HepG2 (cell line): ENCODE data around the gene SOST. TPM values are rescaled to one million over a fixed set of nuclear protein-coding genes. Genes with fewer than 3 reads are reported as not detected.

Source experiments
- ATAC-seq: fragments of 200-7000 bp; cut with Tn5 transposase; 3 replicates; pipeline ENCODE4 v1.9.1; 2020; ENCODE audit warnings: mild to moderate bottlenecking, moderate library complexity
- BruUV-seq: library from RNA; stranded (reverse); fragments of 400-500 nt; replicated peaks from 2 replicates; lab custom pipeline; 2021; lab: Mats Ljungman, UMichigan
- CTCF ChIA-PET: fragments of 300-600 bp; formaldehyde crosslinking; extraction: SDS; loops from one replicate; lab custom pipeline; 2021; ENCODE audit warnings: low total read pairs, inconsistent platforms, low intra/inter-chr PET ratio; lab: Yijun Ruan, JAX
- POLR2A ChIA-PET: fragments of 350-600 bp; sonication (Branson Sonifier 250); formaldehyde crosslinking; loops from one replicate; lab custom pipeline; 2020; ENCODE audit warnings: antibody characterized with exemption, inconsistent platforms; lab: Yijun Ruan, JAX
- DNase-seq: peaks from one replicate; pipeline ENCODE4 v3.0.0-alpha.2; 2015; ENCODE audit warnings: low spot score
- FAIRE-seq: peaks from 3 replicates; lab custom pipeline; 2011; peaks lifted over from hg19 to GRCh38; lab: Jason Lieb, UNC
- H2AFZ ChIP-seq: one replicate; pipeline ENCODE4 v1.6.1; 2011; ENCODE audit warnings: low read length, inconsistent platforms
- H3K27ac ChIP-seq: fragments of 300-600 bp; 3 replicates; pipeline ENCODE4 v1.8.0; 2011; ENCODE audit warnings: mixed run types, mild to moderate bottlenecking, mixed read lengths, low read length, inconsistent platforms; ENCODE audit not compliant: insufficient read depth; ENCODE audit errors: extremely low read length
- H3K27me3 ChIP-seq, 2 experiments: fragments of 200-600 bp in 1 of 2; 2 replicates in 1 of 2; 3 replicates in 1 of 2; pipeline versions ENCODE4 v1.6.0 to v1.8.0; 2011; ENCODE audit warnings: low read length in 2 of 2, mild to moderate bottlenecking in 2 of 2, moderate library complexity in 2 of 2, inconsistent platforms in 1 of 2; ENCODE audit not compliant: insufficient read depth in 2 of 2, control insufficient read depth in 1 of 2
- H3K36me3 ChIP-seq, 2 experiments: fragments of 200-600 bp in 1 of 2; replicated peaks in 1 of 2; 2 replicates in 1 of 2; 3 replicates in 1 of 2; pipeline versions ENCODE4 v1.5.1 to v1.8.0; 2011; ENCODE audit warnings: low read length in 2 of 2, inconsistent platforms in 1 of 2; ENCODE audit not compliant: insufficient read depth in 2 of 2, control insufficient read depth in 1 of 2
- H3K4me1 ChIP-seq: 2 replicates; pipeline ENCODE4 v1.5.1; 2012; ENCODE audit warnings: low read length, inconsistent platforms; ENCODE audit not compliant: insufficient read depth
- H3K4me2 ChIP-seq: 2 replicates; pipeline ENCODE4 v1.6.0; 2011; ENCODE audit warnings: low read depth, low read length, inconsistent platforms
- H3K4me3 ChIP-seq, 3 experiments: fragments of 200-600 bp in 1 of 3; sonication (generic), shearing (Covaris generic) in 1 of 3; replicated peaks in 1 of 3; 2 replicates each; pipeline ENCODE4 v1.5.1; 2011 to 2016; ENCODE audit warnings: low read length in 3 of 3, inconsistent platforms in 2 of 3, low read depth in 2 of 3, mild to moderate bottlenecking in 2 of 3, control low read depth in 1 of 3, mixed read lengths in 1 of 3; ENCODE audit not compliant: insufficient read depth in 1 of 3
- H3K79me2 ChIP-seq: one replicate; pipeline ENCODE4 v1.6.1; 2011; ENCODE audit warnings: low read length, inconsistent platforms; ENCODE audit not compliant: insufficient read depth
- H3K9ac ChIP-seq: 2 replicates; pipeline ENCODE4 v1.6.0; 2011; ENCODE audit warnings: mild to moderate bottlenecking, low read depth, low read length, inconsistent platforms; ENCODE audit not compliant: insufficient read depth
- H3K9me3 ChIP-seq: 2 replicates; pipeline ENCODE4 v1.5.1; 2012; ENCODE audit warnings: mild to moderate bottlenecking, low read length
- H4K20me1 ChIP-seq: 2 replicates; pipeline ENCODE4 v1.6.0; 2011; ENCODE audit warnings: inconsistent platforms, mild to moderate bottlenecking, low read length, moderate library complexity; ENCODE audit not compliant: insufficient read depth
- NFYB ChIP-seq: sonication (generic); formaldehyde crosslinking; IDR thresholded peaks from 2 replicates; pipeline ENCODE4 v1.4.0; 2020; ENCODE audit warnings: missing genetic modification reagents
- NR2F1 ChIP-seq, 2 experiments: fragments of 450-650 bp in 1 of 2; formaldehyde crosslinking in 1 of 2; IDR thresholded peaks; 2 replicates each; pipeline versions ENCODE4 v1.5.0 to v1.6.1; 2016 to 2020; ENCODE audit warnings: mild to moderate bottlenecking in 1 of 2, missing compliant biosample characterization in 1 of 2, missing genetic modification reagents in 1 of 2, moderate library complexity in 1 of 2
- RNF219 ChIP-seq: sonication (generic); formaldehyde crosslinking; IDR thresholded peaks from 2 replicates; pipeline ENCODE4 v1.5.0; 2020; ENCODE audit warnings: mild to moderate bottlenecking, missing genetic modification reagents
- RXRB ChIP-seq: IDR thresholded peaks from 2 replicates; pipeline ENCODE4 v1.6.1; 2016; ENCODE audit warnings: borderline replicate concordance, missing genetic modification reagents, missing compliant biosample characterization
- SMARCC2 ChIP-seq: fragments of 450-650 bp; IDR thresholded peaks from 2 replicates; pipeline ENCODE4 v1.6.1; 2017; ENCODE audit warnings: antibody characterized with exemption, mild to moderate bottlenecking
- TEAD2 ChIP-seq: sonication (generic); formaldehyde crosslinking; IDR thresholded peaks from 2 replicates; pipeline ENCODE4 v1.9.0; 2021; ENCODE audit warnings: missing genetic modification reagents
- TRAFD1 ChIP-seq: sonication (generic); formaldehyde crosslinking; IDR thresholded peaks from 2 replicates; pipeline ENCODE4 v1.5.1; 2020; ENCODE audit warnings: missing genetic modification reagents, mild to moderate bottlenecking, borderline replicate concordance
- ZNF24 ChIP-seq: fragments of 450-650 bp; IDR thresholded peaks from 2 replicates; pipeline ENCODE4 v1.6.1; 2017; ENCODE audit warnings: antibody characterized with exemption, mild to moderate bottlenecking
- ZNF331 ChIP-seq: sonication (generic); formaldehyde crosslinking; IDR thresholded peaks from 2 replicates; pipeline ENCODE4 v1.4.0; 2020; ENCODE audit warnings: missing genetic modification reagents
- ZNF34 ChIP-seq: sonication (generic); formaldehyde crosslinking; IDR thresholded peaks from 2 replicates; pipeline ENCODE4 v1.4.0; 2020; ENCODE audit warnings: mild to moderate bottlenecking, missing genetic modification reagents, borderline replicate concordance
- ZNF530 ChIP-seq: sonication (generic); formaldehyde crosslinking; IDR thresholded peaks from 2 replicates; pipeline ENCODE4 v1.5.0; 2020; ENCODE audit warnings: low read depth, mild to moderate bottlenecking, missing genetic modification reagents
- ZNF782 ChIP-seq: sonication (generic); formaldehyde crosslinking; IDR thresholded peaks from 2 replicates; pipeline ENCODE4 v1.4.0; 2020; ENCODE audit warnings: missing genetic modification reagents, mild to moderate bottlenecking, borderline replicate concordance
- WGBS: methylation state at CpG from one replicate; pipeline ENCODE4 v1.1.6; 2017; ENCODE audit warnings: low lambda C conversion rate; 5-methylcytosine and 5-hydroxymethylcytosine counted together
- in situ Hi-C: cut with HindIII; loops from 2 replicates; pipeline ENCODE4 v1.10.0; 2017; ENCODE audit warnings: low pct_unique_long_range_greater_than_20kb; ENCODE audit not compliant: extremely low pct_ligation_motif_present
- intact Hi-C: fragments of 100-400 bp; cut with micrococcal nuclease; formaldehyde crosslinking; loops from one replicate; pipeline ENCODE4 v1.10.0; 2022; ENCODE audit not compliant: unreplicated experiment
- polyA plus RNA-seq, 8 experiments: library from polyadenylated mRNA; depleted of rRNA in 3 of 8; stranded (reverse) in 7 of 8; unstranded in 1 of 8; fragments of >200 nt; fragmentation: Illumina TruSeq in 4 of 8; extraction: Trizol in 4 of 8; gene quantifications; 2 replicates each; pipeline versions ENCODE4 v1.2.1 to v1.2.3, GENCODE V29; 2011 to 2016; ENCODE audit warnings: low read depth in 4 of 8, missing spikeins in 1 of 8, mixed read lengths in 1 of 8; ENCODE audit not compliant: insufficient read depth in 1 of 8
- total RNA-seq, 5 experiments: library from RNA; depleted of rRNA; stranded (reverse); fragments of >200 nt; fragmentation: Illumina TruSeq; extraction: Trizol; gene quantifications; 2 replicates each; pipeline ENCODE4 v1.2.3, GENCODE V29; 2016; ENCODE audit warnings: low read depth in 1 of 5
- TF ChIP-seq, protein P1 (sequence below): sonication (generic); formaldehyde crosslinking; IDR thresholded peaks from 2 replicates; pipeline ENCODE4 v1.4.0; 2020; ENCODE audit warnings: mild to moderate bottlenecking, missing genetic modification reagents
- TF ChIP-seq, protein P2 (sequence below): sonication (generic); formaldehyde crosslinking; IDR thresholded peaks from 2 replicates; pipeline ENCODE4 v1.4.0; 2020; ENCODE audit warnings: mild to moderate bottlenecking, missing genetic modification reagents
- TF ChIP-seq, protein P3 (sequence below): sonication (generic); formaldehyde crosslinking; IDR thresholded peaks from 2 replicates; pipeline ENCODE4 v1.4.0; 2020; ENCODE audit warnings: missing genetic modification reagents, borderline replicate concordance

Gene SOST
- total and polyA plus RNA-seq, 2 of the 13 experiments (the other 11 are each of a cell fraction or from before 2014, with no cell fraction given) = not detected

GRCh38 chr17:43734376-43734775 lies 24.2 kb downstream of the SOST start:
- H3K4me3 ChIP-seq = no peak overlapping the region
- H3K9ac ChIP-seq = no peak overlapping the region
- TF ChIP-seq, protein P1, sequence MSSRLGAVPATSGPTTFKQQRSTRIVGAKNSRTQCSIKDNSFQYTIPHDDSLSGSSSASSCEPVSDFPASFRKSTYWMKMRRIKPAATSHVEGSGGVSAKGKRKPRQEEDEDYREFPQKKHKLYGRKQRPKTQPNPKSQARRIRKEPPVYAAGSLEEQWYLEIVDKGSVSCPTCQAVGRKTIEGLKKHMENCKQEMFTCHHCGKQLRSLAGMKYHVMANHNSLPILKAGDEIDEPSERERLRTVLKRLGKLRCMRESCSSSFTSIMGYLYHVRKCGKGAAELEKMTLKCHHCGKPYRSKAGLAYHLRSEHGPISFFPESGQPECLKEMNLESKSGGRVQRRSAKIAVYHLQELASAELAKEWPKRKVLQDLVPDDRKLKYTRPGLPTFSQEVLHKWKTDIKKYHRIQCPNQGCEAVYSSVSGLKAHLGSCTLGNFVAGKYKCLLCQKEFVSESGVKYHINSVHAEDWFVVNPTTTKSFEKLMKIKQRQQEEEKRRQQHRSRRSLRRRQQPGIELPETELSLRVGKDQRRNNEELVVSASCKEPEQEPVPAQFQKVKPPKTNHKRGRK (CRISPR knock-in tag) = no peak
- TF ChIP-seq ZNF331 (no peak), ZNF24 (no peak), ZNF34 (CRISPR knock-in tag) (no peak), NR2F1 (CRISPR knock-in tag; IDR thresholded peaks at IDR 0.05) (no peak), ZNF782 (CRISPR knock-in tag) (no peak), TRAFD1 (no peak), RNF219 (no peak), SMARCC2 (no peak), ZNF530 (CRISPR knock-in tag) (no peak), RXRB (CRISPR knock-in tag) (no peak), NFYB (CRISPR knock-in tag) (no peak), TEAD2 (CRISPR knock-in tag) (no peak)
- TF ChIP-seq, protein P2, sequence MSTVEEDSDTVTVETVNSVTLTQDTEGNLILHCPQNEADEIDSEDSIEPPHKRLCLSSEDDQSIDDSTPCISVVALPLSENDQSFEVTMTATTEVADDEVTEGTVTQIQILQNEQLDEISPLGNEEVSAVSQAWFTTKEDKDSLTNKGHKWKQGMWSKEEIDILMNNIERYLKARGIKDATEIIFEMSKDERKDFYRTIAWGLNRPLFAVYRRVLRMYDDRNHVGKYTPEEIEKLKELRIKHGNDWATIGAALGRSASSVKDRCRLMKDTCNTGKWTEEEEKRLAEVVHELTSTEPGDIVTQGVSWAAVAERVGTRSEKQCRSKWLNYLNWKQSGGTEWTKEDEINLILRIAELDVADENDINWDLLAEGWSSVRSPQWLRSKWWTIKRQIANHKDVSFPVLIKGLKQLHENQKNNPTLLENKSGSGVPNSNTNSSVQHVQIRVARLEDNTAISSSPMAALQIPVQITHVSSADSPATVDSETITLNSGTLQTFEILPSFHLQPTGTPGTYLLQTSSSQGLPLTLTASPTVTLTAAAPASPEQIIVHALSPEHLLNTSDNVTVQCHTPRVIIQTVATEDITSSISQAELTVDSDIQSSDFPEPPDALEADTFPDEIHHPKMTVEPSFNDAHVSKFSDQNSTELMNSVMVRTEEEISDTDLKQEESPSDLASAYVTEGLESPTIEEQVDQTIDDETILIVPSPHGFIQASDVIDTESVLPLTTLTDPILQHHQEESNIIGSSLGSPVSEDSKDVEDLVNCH = no peak
- TF ChIP-seq, protein P3, sequence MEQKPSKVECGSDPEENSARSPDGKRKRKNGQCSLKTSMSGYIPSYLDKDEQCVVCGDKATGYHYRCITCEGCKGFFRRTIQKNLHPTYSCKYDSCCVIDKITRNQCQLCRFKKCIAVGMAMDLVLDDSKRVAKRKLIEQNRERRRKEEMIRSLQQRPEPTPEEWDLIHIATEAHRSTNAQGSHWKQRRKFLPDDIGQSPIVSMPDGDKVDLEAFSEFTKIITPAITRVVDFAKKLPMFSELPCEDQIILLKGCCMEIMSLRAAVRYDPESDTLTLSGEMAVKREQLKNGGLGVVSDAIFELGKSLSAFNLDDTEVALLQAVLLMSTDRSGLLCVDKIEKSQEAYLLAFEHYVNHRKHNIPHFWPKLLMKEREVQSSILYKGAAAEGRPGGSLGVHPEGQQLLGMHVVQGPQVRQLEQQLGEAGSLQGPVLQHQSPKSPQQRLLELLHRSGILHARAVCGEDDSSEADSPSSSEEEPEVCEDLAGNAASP = no peak
- H3K36me3 ChIP-seq = no peaks in the 10 kb centered on the region
- H3K27ac ChIP-seq = no peak overlapping the region
- no peaks in the 10 kb centered on the region for H3K79me2 ChIP-seq
- 31% methylated on average over 5 of the region's 5 CpGs for WGBS
- ChIA-PET CTCF (no interaction called here), POLR2A (no interaction called here)
- no peak for DNase-seq
- BruUV-seq = no TSS peak
- in situ Hi-C loops = no loop called here
- intact Hi-C loops = no loop called here
- no peak overlapping the region for H3K4me2 ChIP-seq
- no peak for FAIRE-seq
- H3K27me3 ChIP-seq = peaks cover 0 to 11% of the 10 kb centered on the region in 2 experiments; a peak in 2 of 5 replicates
- ATAC-seq = no peak
- no peaks in the 10 kb centered on the region for H4K20me1 ChIP-seq
- no peaks in the 10 kb centered on the region for H3K4me1 ChIP-seq
- H3K9me3 ChIP-seq = no peaks in the 10 kb centered on the region
- no peak overlapping the region for H2AFZ ChIP-seq
